Ectodermal cell (in vitro differentiated cells): ENCODE measurements around the gene SRP72.
"Not testable (repeated sequence)": the region's sequence is repeated elsewhere in the genome, so short reads cannot be mapped to it uniquely, and the experiment has no call there.

Source experiments
- H3K27ac ChIP-seq: 2 replicates; pipeline ENCODE4 v1.7.0; 2013; ENCODE audit warnings: mild to moderate bottlenecking, low read depth, low read length; ENCODE audit not compliant: insufficient read depth, poor library complexity, severe bottlenecking
- H3K27me3 ChIP-seq: 2 replicates; pipeline ENCODE4 v1.7.0; 2013; ENCODE audit warnings: mild to moderate bottlenecking, low read length; ENCODE audit not compliant: insufficient read depth, control insufficient read depth, poor library complexity, severe bottlenecking
- H3K36me3 ChIP-seq: one replicate; pipeline ENCODE4 v1.7.0; 2013; ENCODE audit warnings: low read length; ENCODE audit not compliant: control insufficient read depth, insufficient read depth
- H3K4me1 ChIP-seq: one replicate; pipeline ENCODE4 v1.7.0; 2013; ENCODE audit warnings: low read length; ENCODE audit not compliant: control insufficient read depth, insufficient read depth
- H3K4me3 ChIP-seq: 2 replicates; pipeline ENCODE4 v1.7.0; 2013; ENCODE audit warnings: low read depth, low read length, control low read depth; ENCODE audit not compliant: insufficient read depth
- H3K9me3 ChIP-seq: 2 replicates; pipeline ENCODE4 v1.7.0; 2013; ENCODE audit warnings: mild to moderate bottlenecking, low read length, moderate library complexity; ENCODE audit not compliant: control insufficient read depth
- WGBS, 2 experiments: methylation state at CpG; one replicate each; pipeline ENCODE4 v1.1.7; 2013; ENCODE audit warnings: missing lambda C conversion rate in 2 of 2; 5-methylcytosine and 5-hydroxymethylcytosine counted together

The SRP72 gene

DNA sequence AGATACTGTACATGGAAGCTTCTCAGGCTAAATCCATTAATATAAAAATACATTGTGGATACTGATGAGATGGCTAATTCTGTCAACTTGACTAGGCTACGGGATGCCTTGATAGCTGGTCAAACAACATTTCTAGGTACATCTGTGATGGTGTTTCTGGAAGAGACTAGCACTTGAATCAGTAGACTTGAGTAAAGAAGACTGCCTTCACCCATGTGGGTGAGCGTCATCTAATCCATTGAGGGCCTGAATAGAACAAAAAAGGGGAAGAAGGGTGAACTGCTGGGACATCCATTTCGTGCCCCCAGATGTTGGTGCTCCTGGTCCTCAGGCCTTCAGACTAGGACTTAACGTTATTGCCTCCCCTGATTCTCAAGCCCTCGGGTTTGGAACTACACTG, 3.7 kb upstream of the SRP72 start:
- H3K9me3 ChIP-seq: no peaks in the 10 kb centered on the region
- WGBS, 2 experiments: 93 to 95% methylated on average over 5 of the region's 5 CpGs
- H3K4me1 ChIP-seq: peaks cover 7% of the 10 kb centered on the region
- no peak overlapping the region for H3K27ac ChIP-seq
- no peak overlapping the region for H3K4me3 ChIP-seq
- no peaks in the 10 kb centered on the region for H3K27me3 ChIP-seq
- peaks cover 39% of the 10 kb centered on the region for H3K36me3 ChIP-seq

DNA sequence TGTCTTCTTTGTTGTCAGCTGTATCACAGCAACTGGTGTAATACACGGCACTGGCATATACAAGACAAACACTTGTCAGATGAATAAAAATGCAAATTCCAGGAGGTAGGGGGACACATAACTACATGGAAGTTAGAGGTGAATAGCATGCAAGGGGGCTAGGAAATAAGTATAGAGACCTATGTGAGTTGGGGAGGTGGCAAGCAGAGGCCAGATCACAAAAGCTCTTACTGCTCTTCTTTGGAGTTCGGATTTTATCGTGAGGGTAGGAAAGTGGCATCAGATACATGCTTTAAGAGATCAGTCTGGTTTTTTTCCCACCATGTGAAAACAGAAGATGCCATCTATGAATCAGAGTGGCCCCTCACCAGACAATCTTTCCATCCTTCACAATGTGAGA, 2.8 kb upstream of the SRP72 start:
- 94 to 95% methylated on average over 3 of the region's 3 CpGs for WGBS, 2 experiments
- Histone ChIP-seq H3K27me3 (no peaks in the 10 kb centered on the region), H3K9me3 (no peaks in the 10 kb centered on the region), H3K4me3 (no peak overlapping the region), H3K4me1 (peaks cover 7% of the 10 kb centered on the region), H3K27ac (no peak overlapping the region), H3K36me3 (peaks cover 33% of the 10 kb centered on the region)

DNA sequence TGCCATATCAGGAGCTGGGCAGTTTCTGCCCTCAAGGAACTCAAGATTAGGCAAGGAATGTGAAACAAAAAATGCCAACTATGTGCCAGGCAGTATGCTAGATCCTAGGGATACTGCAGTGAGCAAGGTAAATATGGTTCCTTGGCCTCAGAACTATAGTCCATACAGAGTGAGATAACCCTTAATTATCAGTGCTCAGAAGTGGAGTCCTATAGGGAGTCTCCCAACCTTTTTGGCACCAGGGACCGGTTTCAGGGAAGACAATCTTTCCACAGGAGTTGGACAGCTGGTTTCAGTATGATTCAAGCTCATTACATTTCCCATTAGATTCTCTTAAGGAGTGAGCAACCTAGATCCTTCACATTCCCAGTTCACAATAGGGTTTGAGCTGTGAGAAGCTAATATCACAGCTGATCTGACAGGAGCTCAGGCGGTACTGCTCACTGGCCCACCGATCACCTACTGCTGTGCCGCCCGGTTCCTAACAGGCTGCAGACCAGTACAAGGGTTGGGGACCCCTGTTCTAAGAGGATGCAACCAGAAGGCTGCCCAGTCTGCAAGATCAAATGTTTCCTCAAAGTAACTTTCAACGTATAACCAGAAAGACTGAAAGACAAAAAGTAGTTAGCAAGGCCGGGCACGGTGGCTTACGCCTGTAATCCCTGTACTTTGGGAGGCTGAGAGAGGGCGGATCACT, 1.7 kb upstream of the SRP72 start:
- no peaks in the 10 kb centered on the region for H3K9me3 ChIP-seq
- H3K36me3 ChIP-seq: peaks cover 28% of the 10 kb centered on the region
- no peak overlapping the region for H3K27ac ChIP-seq
- peaks cover 7% of the 10 kb centered on the region for H3K4me1 ChIP-seq
- H3K4me3 ChIP-seq: peak overlapping the region; percentile 73
- WGBS, 2 experiments: 68 to 74% methylated on average over 10 of the region's 10 CpGs
- no peaks in the 10 kb centered on the region for H3K27me3 ChIP-seq

DNA sequence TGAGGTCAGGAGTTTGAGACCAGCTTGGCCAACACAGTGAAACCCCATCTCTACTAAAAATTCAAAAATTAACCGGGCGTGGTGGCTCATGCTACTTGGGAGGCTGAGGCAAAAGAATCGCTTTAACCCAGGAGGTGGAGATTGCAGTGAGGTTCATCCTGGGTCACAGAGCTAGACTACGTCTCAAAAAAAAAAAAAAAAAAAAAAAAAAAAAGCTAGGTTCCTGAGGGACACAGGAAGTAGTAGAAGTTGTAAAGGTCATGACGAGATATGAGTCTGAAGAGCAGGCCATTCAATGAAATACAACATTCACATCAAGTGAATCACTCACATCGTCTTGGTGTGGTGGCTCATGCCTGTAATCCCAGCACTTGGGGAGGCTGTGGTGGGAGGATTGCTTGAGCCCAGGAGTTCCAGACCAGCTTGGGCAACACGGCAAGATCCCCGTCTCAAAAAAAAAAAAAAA, 1.1 kb upstream of the SRP72 start:
- H3K27ac ChIP-seq, H3K4me1 ChIP-seq, H3K27me3 ChIP-seq, H3K9me3 ChIP-seq: not testable (repeated sequence)
- peaks cover 24% of the 10 kb centered on the region for H3K36me3 ChIP-seq
- WGBS, 2 experiments: 24 to 28% methylated on average over 6 to 7 of the region's 8 CpGs
- H3K4me3 ChIP-seq: peak overlapping the region; percentile 73

DNA sequence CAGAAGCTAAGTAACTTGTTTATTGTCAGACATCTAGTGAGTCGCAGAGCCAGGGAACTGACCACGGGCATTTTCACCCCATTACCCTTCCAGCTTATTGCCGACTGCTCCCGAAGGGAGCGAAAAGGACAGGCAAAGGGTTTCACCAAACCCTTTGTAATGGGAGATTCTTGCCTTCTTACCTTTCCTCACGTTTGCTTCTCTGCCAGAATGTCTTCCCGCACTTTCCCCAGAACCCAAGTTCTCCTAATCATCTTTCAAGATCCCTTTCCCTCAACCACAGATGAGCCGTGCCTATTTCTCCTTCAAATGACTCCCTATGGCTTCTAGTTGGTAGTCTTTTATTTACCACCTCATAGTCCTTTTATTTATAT, 520 bp upstream of the SRP72 start:
- no peaks in the 10 kb centered on the region for H3K9me3 ChIP-seq
- peak overlapping the region; percentile 73 for H3K4me3 ChIP-seq
- H3K27ac ChIP-seq: no peak overlapping the region
- peaks cover 7% of the 10 kb centered on the region for H3K4me1 ChIP-seq
- peaks cover 24% of the 10 kb centered on the region for H3K36me3 ChIP-seq
- no peaks in the 10 kb centered on the region for H3K27me3 ChIP-seq
- 0 to 1% methylated on average over 8 of the region's 8 CpGs for WGBS, 2 experiments

DNA sequence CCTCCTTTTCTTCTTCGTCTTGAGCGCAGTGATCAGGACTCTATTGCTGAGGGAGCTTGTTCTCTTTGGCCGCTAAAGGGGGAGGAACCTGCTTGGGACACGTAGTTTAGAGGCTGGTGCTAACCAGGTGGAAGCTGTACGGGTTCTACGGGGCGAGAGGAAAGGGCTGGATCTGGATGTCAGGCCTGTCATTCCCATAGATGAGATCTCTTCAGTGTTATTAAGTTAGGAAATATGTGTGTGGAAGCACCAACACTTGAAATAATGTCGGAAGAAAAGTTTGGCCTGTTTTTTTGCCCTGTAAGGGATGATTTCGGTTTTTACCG, 643 bp downstream of the SRP72 start:
- peaks cover 7% of the 10 kb centered on the region for H3K4me1 ChIP-seq
- peak overlapping the region; percentile 78 for H3K27ac ChIP-seq
- H3K36me3 ChIP-seq: peaks cover 23% of the 10 kb centered on the region
- H3K9me3 ChIP-seq: no peaks in the 10 kb centered on the region
- WGBS, 2 experiments: 2% methylated on average over 10 of the region's 10 CpGs
- peak overlapping the region; percentile 73 for H3K4me3 ChIP-seq
- no peaks in the 10 kb centered on the region for H3K27me3 ChIP-seq

DNA sequence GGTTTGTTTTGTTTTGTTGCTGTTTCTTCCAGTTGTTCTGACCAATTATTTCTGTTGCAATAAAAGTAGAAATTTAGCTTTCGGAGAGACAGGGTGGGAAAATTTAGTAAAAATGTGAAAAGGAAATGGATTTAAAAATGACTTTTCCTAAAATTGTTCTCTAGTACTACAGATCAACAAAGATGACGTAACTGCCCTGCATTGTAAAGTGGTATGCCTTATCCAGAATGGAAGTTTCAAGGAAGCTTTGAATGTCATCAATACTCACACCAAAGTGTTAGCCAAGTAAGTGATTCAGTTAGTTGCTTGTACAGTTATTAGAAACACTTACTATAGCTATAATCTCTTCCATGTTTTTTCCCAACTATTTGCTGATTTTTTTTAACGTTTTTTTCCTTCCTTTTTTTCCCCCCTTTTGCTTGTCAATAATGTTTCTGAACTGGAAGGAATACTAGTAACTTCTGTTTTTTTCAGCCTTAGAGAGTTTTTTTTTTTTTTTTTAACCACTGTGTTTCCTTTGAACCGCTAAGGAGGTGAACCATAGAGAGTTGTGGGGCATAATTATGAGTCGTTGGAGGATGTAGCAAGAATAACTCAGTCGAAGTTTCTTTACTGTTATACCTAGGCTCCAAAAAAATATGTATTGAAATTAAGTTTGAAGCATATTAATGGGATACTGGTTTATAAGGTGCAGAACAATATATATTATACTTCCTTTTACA, 2.2 kb downstream of the SRP72 start:
- H3K27me3 ChIP-seq: no peaks in the 10 kb centered on the region
- H3K4me3 ChIP-seq: no peak overlapping the region
- peaks cover 7% of the 10 kb centered on the region for H3K4me1 ChIP-seq
- 88 to 90% methylated on average over 6 of the region's 6 CpGs for WGBS, 2 experiments
- no peaks in the 10 kb centered on the region for H3K9me3 ChIP-seq
- H3K36me3 ChIP-seq: peaks cover 24% of the 10 kb centered on the region
- H3K27ac ChIP-seq: no peak overlapping the region

DNA sequence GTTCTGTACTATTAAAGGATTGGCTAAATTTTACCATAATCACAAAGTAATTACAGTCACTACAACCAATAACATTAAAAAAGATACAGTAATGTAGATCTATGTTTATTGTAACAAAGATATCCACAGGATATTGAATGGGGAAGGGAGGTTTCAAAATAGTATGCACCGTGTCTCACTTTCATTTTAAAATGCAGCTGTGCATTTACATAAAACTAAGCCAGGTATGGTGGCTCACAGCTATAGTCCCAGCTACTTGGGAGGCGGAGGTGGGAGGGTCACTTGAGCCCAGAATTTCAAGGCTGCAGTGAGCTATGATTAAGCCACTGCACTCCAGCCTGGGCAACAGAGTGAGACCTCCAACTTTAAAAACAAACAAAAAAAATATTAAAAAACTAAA, 8.5 kb downstream of the SRP72 start:
- Histone ChIP-seq H3K27ac (no peak overlapping the region), H3K9me3 (no peaks in the 10 kb centered on the region), H3K4me3 (no peak overlapping the region), H3K36me3 (peaks cover 39% of the 10 kb centered on the region), H3K27me3 (no peaks in the 10 kb centered on the region), H3K4me1 (no peaks in the 10 kb centered on the region)
- WGBS, 2 experiments: 94 to 100% methylated on average over 2 of the region's 2 CpGs

DNA sequence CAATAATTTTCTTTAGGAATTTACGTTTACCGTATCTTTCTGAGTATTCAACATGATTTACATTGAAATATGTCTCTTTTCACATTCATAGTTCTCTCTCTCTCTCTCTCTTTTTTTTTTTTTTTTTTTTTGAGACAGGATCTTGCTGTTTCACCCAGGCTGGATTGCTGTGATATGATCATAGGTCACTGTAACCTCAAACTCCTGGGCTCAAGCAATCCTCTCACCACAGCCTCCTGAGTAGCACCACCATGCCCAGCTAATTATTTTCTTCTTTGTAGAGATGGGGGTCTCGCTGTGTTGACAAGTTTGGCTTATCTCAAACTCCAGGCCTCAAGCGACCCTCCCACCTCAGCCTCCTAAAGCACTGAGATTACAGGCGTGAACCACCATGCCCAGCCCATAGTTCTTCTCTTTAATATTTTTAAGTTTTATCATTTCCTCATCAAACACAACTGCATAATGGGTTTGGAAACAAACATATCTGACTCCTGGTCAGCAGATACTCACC, 9.8 kb downstream of the SRP72 start:
- H3K4me1 ChIP-seq: no peaks in the 10 kb centered on the region
- H3K27ac ChIP-seq: no peak overlapping the region
- no peaks in the 10 kb centered on the region for H3K27me3 ChIP-seq
- H3K36me3 ChIP-seq: peaks cover 31% of the 10 kb centered on the region
- no peaks in the 10 kb centered on the region for H3K9me3 ChIP-seq
- no peak overlapping the region for H3K4me3 ChIP-seq
- WGBS, 2 experiments: 93 to 96% methylated on average over 5 of the region's 5 CpGs

DNA sequence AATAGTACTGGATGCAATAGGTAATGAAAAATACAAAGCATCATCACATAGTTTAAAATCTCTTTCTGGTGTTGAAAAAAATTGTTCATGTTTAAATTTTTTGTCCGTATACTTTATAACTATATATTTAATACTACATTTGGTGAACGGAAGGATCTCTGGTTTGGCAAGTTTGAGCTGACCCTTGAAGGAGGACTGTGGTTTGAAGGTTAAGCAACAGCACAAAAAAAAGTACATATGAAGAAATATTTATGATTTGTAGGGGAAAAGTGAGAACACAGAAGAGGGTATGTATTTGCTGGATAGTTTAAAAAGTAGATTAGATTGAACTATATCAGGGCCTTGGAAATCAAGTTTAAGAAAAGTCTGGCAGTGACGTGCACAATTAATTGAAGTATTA, 13.3 kb downstream of the SRP72 start:
- Histone ChIP-seq H3K36me3 (peaks cover 19% of the 10 kb centered on the region), H3K27me3 (no peaks in the 10 kb centered on the region), H3K4me3 (no peak overlapping the region), H3K9me3 (no peaks in the 10 kb centered on the region), H3K4me1 (no peaks in the 10 kb centered on the region), H3K27ac (no peak overlapping the region)
- WGBS, 2 experiments: 97 to 98% methylated on average over 2 of the region's 3 CpGs
